Loucy (cell line): Measurements from ENCODE around the gene BMF.

Experiments used
- EZH2phosphoT487 ChIP-seq: fragments of 200-600 bp; IDR thresholded peaks from 2 replicates; pipeline ENCODE4 v1.6.1; 2018; ENCODE audit warnings: antibody characterized with exemption, mild to moderate bottlenecking, moderate library complexity, borderline replicate concordance
- TF ChIP-seq, protein P1 (sequence below): fragments of 200-600 bp; sonication (generic); conservative IDR thresholded peaks from 2 replicates; pipeline ENCODE4 v1.5.1; 2014; ENCODE audit warnings: mild to moderate bottlenecking, antibody characterized with exemption, low read length

DNA sequence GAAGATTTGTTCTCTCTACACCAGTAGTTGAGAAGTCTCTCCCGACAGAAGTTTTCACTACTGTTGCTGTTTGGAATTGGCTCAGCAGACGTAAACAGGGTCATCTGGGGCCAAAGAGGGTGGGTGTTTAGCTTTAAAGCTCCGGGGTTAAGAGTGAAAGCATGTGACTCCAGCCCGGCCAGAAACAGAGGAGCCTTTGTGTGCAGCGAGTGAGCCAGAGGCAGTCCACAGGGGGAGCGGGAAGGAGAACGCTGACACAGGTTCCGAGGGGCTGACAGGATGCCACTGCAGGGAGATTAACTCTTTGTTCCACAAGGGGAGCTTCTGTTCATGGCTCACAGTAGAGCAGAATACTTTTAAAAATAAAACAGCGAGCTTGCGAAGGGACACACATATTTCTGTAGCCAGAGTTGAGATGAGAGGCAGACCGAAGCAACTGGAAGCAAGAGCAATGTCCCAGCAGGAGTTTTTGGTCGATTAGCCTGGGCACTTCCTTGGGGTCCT lies 26.9 kb downstream of the BMF start:
- TF ChIP-seq, protein P1, sequence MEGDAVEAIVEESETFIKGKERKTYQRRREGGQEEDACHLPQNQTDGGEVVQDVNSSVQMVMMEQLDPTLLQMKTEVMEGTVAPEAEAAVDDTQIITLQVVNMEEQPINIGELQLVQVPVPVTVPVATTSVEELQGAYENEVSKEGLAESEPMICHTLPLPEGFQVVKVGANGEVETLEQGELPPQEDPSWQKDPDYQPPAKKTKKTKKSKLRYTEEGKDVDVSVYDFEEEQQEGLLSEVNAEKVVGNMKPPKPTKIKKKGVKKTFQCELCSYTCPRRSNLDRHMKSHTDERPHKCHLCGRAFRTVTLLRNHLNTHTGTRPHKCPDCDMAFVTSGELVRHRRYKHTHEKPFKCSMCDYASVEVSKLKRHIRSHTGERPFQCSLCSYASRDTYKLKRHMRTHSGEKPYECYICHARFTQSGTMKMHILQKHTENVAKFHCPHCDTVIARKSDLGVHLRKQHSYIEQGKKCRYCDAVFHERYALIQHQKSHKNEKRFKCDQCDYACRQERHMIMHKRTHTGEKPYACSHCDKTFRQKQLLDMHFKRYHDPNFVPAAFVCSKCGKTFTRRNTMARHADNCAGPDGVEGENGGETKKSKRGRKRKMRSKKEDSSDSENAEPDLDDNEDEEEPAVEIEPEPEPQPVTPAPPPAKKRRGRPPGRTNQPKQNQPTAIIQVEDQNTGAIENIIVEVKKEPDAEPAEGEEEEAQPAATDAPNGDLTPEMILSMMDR: no peak
- TF ChIP-seq EZH2phosphoT487: no peak
